ENCODE measurements around the gene DGLUCY.

The DGLUCY gene

DNA sequence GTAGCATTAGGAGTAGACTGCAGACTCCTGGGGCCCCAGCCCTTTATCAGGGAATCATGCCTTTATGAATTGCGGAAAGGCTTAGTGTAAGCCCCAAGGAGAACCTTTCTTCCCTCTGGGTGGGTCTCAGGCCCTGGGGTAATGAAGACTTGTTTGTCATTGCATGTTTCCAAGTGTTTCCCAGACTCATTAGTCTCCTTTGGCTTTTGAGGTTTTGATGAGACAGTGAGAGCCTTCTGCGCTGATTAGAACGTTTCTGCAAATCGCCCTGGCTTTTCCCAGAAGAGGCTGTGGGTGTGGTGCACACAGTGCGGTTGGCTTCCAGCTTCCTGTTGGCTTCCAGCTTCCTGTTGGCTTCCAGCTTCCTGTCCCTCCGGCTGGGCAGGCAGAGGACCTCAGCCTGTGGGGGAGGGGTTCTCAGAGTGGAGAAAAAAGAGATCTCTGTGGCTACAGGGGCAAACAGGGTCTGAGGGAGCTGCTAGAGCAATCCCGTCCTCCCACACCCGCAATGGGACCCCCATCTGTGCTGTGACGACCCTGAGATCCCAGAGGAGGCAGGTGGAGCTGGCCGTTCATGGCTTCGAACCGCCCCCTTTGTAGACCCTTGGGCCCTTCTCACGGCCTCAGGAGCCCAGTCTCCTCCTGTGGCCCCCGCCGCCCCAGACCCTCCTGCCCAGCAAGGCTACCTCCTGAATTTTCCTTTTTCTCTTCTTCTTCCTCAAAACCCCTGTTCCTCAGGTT lies 88.5 kb downstream of the DGLUCY start:
- no peak overlapping the region for H3K4me3 ChIP-seq (ENCODE audit: low read length)
- no peak overlapping the region for H3K27ac ChIP-seq (ENCODE audit: low read depth, low read length)
- peaks cover 17% of the 10 kb centered on the region for H3K36me3 ChIP-seq (ENCODE audit: control insufficient read depth, low read length)
- no peaks in the 10 kb centered on the region for H3K9me3 ChIP-seq (ENCODE audit: control insufficient read depth, insufficient read depth, low read length)
- no peaks in the 10 kb centered on the region for H3K4me1 ChIP-seq (ENCODE audit: control insufficient read depth, low read length)
- no peaks in the 10 kb centered on the region for H3K79me2 ChIP-seq (ENCODE audit: control insufficient read depth, low read length)
- H4K20me1 ChIP-seq (ENCODE audit: control insufficient read depth, insufficient read depth, low read depth, low read length): no peaks in the 10 kb centered on the region
- H3F3A ChIP-seq (ENCODE audit: control insufficient read depth, insufficient read depth): no peaks in the 10 kb centered on the region
- TF ChIP-seq, protein P1, sequence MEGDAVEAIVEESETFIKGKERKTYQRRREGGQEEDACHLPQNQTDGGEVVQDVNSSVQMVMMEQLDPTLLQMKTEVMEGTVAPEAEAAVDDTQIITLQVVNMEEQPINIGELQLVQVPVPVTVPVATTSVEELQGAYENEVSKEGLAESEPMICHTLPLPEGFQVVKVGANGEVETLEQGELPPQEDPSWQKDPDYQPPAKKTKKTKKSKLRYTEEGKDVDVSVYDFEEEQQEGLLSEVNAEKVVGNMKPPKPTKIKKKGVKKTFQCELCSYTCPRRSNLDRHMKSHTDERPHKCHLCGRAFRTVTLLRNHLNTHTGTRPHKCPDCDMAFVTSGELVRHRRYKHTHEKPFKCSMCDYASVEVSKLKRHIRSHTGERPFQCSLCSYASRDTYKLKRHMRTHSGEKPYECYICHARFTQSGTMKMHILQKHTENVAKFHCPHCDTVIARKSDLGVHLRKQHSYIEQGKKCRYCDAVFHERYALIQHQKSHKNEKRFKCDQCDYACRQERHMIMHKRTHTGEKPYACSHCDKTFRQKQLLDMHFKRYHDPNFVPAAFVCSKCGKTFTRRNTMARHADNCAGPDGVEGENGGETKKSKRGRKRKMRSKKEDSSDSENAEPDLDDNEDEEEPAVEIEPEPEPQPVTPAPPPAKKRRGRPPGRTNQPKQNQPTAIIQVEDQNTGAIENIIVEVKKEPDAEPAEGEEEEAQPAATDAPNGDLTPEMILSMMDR (IDR thresholded peaks at IDR 0.05; ENCODE audit: low read depth, low read length, poor library complexity, severe bottlenecking): no peak
- TF ChIP-seq EZH2phosphoT487 (IDR thresholded peaks at IDR 0.05; ENCODE audit: borderline replicate concordance, low read length): no peak
- H3K9me2 ChIP-seq (replicated peaks; ENCODE audit: control insufficient read depth, low read length): no peaks in the 10 kb centered on the region
- H3K27me3 ChIP-seq (ENCODE audit: control insufficient read depth, low read length): no peaks in the 10 kb centered on the region
- no peak overlapping the region for H3K4me2 ChIP-seq (ENCODE audit: low read length)

- H3K4me1 ChIP-seq (ENCODE audit: control insufficient read depth, low read length): no peaks in the 10 kb centered on the region
- H3K36me3 ChIP-seq (ENCODE audit: control insufficient read depth, low read length): peaks cover 11% of the 10 kb centered on the region
- H3K27ac ChIP-seq (ENCODE audit: low read depth, low read length): no peak overlapping the region
- no peak overlapping the region for H3K4me2 ChIP-seq (ENCODE audit: low read length)
- no peaks in the 10 kb centered on the region for H3F3A ChIP-seq (ENCODE audit: control insufficient read depth, insufficient read depth)
- TF ChIP-seq, protein P1 (IDR thresholded peaks at IDR 0.05; ENCODE audit: low read depth, low read length, poor library complexity, severe bottlenecking): no peak
- no peak for TF ChIP-seq EZH2phosphoT487 (IDR thresholded peaks at IDR 0.05; ENCODE audit: borderline replicate concordance, low read length)
- H3K27me3 ChIP-seq (ENCODE audit: control insufficient read depth, low read length): no peaks in the 10 kb centered on the region
- no peaks in the 10 kb centered on the region for H3K9me2 ChIP-seq (replicated peaks; ENCODE audit: control insufficient read depth, low read length)
- H4K20me1 ChIP-seq (ENCODE audit: control insufficient read depth, insufficient read depth, low read depth, low read length): no peaks in the 10 kb centered on the region
- no peaks in the 10 kb centered on the region for H3K79me2 ChIP-seq (ENCODE audit: control insufficient read depth, low read length)
- no peak overlapping the region for H3K4me3 ChIP-seq (ENCODE audit: low read length)
- H3K9me3 ChIP-seq (ENCODE audit: control insufficient read depth, insufficient read depth, low read length): no peaks in the 10 kb centered on the region
These were observed 90.8 kb downstream of the DGLUCY start for GRCh38 chr14:91204657-91205056.

DNA sequence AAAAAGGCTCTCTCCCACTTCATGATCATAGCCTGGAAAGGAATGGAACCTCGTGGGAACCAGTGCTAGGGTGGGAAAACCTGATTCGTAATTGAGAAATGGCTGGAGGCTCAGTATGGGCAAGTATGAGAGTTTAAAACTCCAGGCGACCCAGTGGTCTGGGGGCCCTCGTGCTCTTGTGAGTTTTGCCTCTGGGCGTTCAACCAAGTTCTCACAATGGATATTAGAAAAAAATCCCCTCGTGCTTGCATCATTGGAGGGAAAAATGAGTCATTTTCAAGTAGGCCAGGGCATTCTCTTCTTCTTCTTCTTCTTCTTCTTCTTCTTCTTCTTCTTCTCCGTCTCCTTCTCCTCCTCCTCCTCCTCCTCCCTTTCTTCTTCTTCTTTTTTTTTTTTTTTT lies 91.6 kb downstream of the DGLUCY start:
- no peak overlapping the region for H3K4me2 ChIP-seq (ENCODE audit: low read length)
- H3K9me2 ChIP-seq (replicated peaks; ENCODE audit: control insufficient read depth, low read length): no peaks in the 10 kb centered on the region
- H3K9me3 ChIP-seq (ENCODE audit: control insufficient read depth, insufficient read depth, low read length): no peaks in the 10 kb centered on the region
- no peak overlapping the region for H3K4me3 ChIP-seq (ENCODE audit: low read length)
- TF ChIP-seq, protein P1 (IDR thresholded peaks at IDR 0.05; ENCODE audit: low read depth, low read length, poor library complexity, severe bottlenecking): no peak
- TF ChIP-seq EZH2phosphoT487 (IDR thresholded peaks at IDR 0.05; ENCODE audit: borderline replicate concordance, low read length): no peak
- no peak overlapping the region for H3K27ac ChIP-seq (ENCODE audit: low read depth, low read length)
- no peaks in the 10 kb centered on the region for H3K27me3 ChIP-seq (ENCODE audit: control insufficient read depth, low read length)
- H3K36me3 ChIP-seq (ENCODE audit: control insufficient read depth, low read length): peaks cover 5% of the 10 kb centered on the region
- no peaks in the 10 kb centered on the region for H3K4me1 ChIP-seq (ENCODE audit: control insufficient read depth, low read length)
- no peaks in the 10 kb centered on the region for H4K20me1 ChIP-seq (ENCODE audit: control insufficient read depth, insufficient read depth, low read depth, low read length)
- no peaks in the 10 kb centered on the region for H3F3A ChIP-seq (ENCODE audit: control insufficient read depth, insufficient read depth)
- no peaks in the 10 kb centered on the region for H3K79me2 ChIP-seq (ENCODE audit: control insufficient read depth, low read length)
